ENCODE data around the gene EGLN2. TPM values are rescaled to one million over a fixed set of nuclear protein-coding genes. Genes with fewer than 3 reads are reported as not detected.

EGLN2 gene
- total RNA-seq = 100 to 1,000 TPM; 124 to 126 TPM

- Mint-ChIP-seq H3K4me3 (peak within 1 kb of the TSS; percentile 95), H3K27ac (peak within 1 kb of the TSS; percentile 95)
- POLR2A ChIA-PET = interaction anchor here (1.1 to 1.2 kb wide), 2 partner anchors 21 to 44 kb away, joined by 5 to 7 read pairs; partner anchors contain the start of gene RAB4B
Measured at GRCh38 chr19:40798683-40799557, at the start of gene EGLN2. EGLN2 (plus strand) TSS chr19:40799191; CDS start chr19:40800573, 1,382 bp downstream.

DNA sequence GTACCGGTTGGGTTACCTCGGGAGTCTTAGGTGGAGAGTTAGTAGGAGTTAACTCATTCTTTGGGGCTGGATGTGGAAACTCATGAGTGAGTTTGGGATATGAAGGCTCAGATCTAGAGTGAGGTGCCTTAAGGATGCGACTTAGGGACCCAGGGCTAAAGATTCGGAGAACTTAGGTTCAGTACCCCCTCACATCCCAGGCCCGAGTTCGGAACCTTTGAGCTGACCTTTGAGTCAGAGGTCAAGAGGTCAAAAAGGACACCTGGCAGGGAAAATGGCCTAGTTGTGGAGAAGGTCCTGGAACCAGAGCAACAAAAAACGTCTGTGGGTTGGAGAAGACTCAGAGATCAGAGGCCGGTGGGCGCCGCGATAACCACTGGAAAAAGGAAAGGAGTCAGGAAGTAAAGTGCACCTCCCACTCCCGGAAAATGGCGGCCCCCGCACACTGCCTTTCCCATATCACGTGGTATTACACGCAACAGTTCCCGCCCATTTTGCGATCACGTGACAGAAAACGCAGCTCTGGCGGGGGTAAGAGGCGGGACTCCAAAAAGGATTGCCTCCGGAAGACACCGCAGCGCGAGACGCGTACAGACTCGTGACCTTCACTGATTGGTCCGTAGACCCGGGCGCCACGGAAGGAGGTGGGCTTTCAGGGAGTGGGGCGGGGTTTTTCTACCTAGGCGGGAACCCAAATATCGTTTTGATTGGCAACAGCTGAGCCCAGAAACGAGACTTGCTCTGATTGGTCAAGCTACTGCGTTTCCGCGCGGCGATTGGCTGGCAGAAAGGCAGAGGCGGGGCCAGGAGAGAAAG, 48.7 kb upstream of the EGLN2 start, which contains the start of gene ACTMAP:
ACTMAP (minus strand) TSS at position 420 of the 816 bp plus-strand sequence. CDS start 674 bp downstream, outside the sequence.
- DNase-seq = peak; percentile 100

More at GRCh38 chr19:40798683-40799557, at the start of gene EGLN2:
- no peaks in the 10 kb centered on the region for H3K27me3 Mint-ChIP-seq
- H3K4me1 Mint-ChIP-seq = peaks cover 55% of the 10 kb centered on the region
- peaks cover 41% of the 10 kb centered on the region for H3K36me3 Mint-ChIP-seq (ENCODE audit: low read depth)
- no peaks in the 10 kb centered on the region for H3K9me3 Mint-ChIP-seq
- CTCF ChIA-PET = interaction anchor here (0.6 to 4.5 kb wide), 6 partner anchors 12 to 1334 kb away, joined by 3 to 22 read pairs (median 4); partner anchors contain the start of gene RAB4B
- DNase-seq = peak; percentile 100

GRCh38 chr19:40750874-40751537, 48.0 kb upstream of the EGLN2 start, which contains the start of gene SNRPA:
SNRPA (plus strand) TSS chr19:40751203; CDS start chr19:40751409, 206 bp downstream.
- H3K4me1 Mint-ChIP-seq = peaks cover 48% of the 10 kb centered on the region
- H3K27me3 Mint-ChIP-seq = no peaks in the 10 kb centered on the region
- H3K36me3 Mint-ChIP-seq (ENCODE audit: low read depth) = peaks cover 48% of the 10 kb centered on the region
- peak within 1 kb of the TSS; percentile 100 for H3K27ac Mint-ChIP-seq
- no peaks in the 10 kb centered on the region for H3K9me3 Mint-ChIP-seq
- peak within 1 kb of the TSS; percentile 100 for H3K4me3 Mint-ChIP-seq
- CTCF ChIA-PET = interaction anchor here (0.5 to 3.1 kb wide), 7 partner anchors 15 to 117 kb away, joined by 3 to 9 read pairs (median 4); partner anchors contain the start of genes COQ8B and ITPKC
- POLR2A ChIA-PET = interaction anchor here (0.9 kb wide), 2 partner anchors 27 kb away, joined by 3 to 10 read pairs; partner anchors contain the start of gene RAB4B
- peak; percentile 98 for DNase-seq

More for the DNA sequence above, 48.7 kb upstream of the EGLN2 start, which contains the start of gene ACTMAP:
- H3K4me1 Mint-ChIP-seq = peaks cover 40% of the 10 kb centered on the region
- no peaks in the 10 kb centered on the region for H3K27me3 Mint-ChIP-seq
- H3K36me3 Mint-ChIP-seq (ENCODE audit: low read depth) = peaks cover 40% of the 10 kb centered on the region
- H3K4me3 Mint-ChIP-seq = peak within 1 kb of the TSS; percentile 100
- ChIA-PET POLR2A (interaction anchor here (0.6 to 0.9 kb wide), 2 partner anchors 28 to 398 kb away, joined by 3 to 10 read pairs; partner anchors contain the start of gene RAB4B), CTCF (interaction anchor here (0.5 to 3.1 kb wide), 10 partner anchors 8 to 116 kb away, joined by 3 to 9 read pairs (median 4); partner anchors contain the start of genes COQ8B and ITPKC)
- peak within 1 kb of the TSS; percentile 100 for H3K27ac Mint-ChIP-seq
- H3K9me3 Mint-ChIP-seq = no peaks in the 10 kb centered on the region

DNA sequence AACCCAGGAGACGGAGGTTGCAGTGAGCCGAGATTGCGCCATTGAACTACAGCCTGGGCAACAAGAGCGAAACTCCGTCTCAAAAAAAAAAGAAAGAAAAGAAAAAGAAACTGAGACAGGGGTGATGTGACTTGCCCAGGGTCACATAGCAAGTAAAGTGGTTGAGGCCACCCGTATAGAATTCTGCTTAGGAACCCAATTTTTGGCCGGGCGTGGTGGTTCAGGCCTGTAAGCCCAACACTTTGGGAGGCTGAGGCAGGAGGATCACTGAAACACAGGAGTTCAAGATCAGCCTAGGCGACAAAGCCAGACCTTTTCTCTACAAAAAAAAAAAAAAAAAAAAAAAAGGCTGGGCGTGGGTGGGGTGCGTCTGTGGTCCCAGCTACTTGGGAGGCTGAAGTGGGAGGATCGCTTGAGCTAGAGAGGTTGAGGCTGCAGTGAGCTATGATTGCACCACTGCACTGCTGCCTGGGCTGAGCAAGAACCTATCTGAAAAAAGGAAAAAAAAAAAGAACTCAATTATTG, 46.7 kb upstream of the EGLN2 start:
- H3K27ac Mint-ChIP-seq = peak overlapping the region; percentile 100
- DNase-seq = no peak
- H3K27me3 Mint-ChIP-seq = no peaks in the 10 kb centered on the region
- ChIA-PET CTCF (interaction anchor here (0.5 to 2.8 kb wide), 8 partner anchors 8 to 340 kb away, joined by 3 to 14 read pairs (median 4); no protein-coding TSS in a partner anchor), POLR2A (interaction anchor here (0.7 kb wide), 1 partner anchor 19 kb away, joined by 11 read pairs; no protein-coding TSS in a partner anchor)
- peak overlapping the region; percentile 100 for H3K4me3 Mint-ChIP-seq
- H3K4me1 Mint-ChIP-seq = peaks cover 57% of the 10 kb centered on the region
- H3K36me3 Mint-ChIP-seq (ENCODE audit: low read depth) = peaks cover 57% of the 10 kb centered on the region
- no peaks in the 10 kb centered on the region for H3K9me3 Mint-ChIP-seq

- Mint-ChIP-seq H3K27ac (peak overlapping the region; percentile 91), H3K27me3 (no peaks in the 10 kb centered on the region), H3K4me3 (peak overlapping the region; percentile 76), H3K36me3 (ENCODE audit: low read depth) (peaks cover 64% of the 10 kb centered on the region), H3K4me1 (peaks cover 51% of the 10 kb centered on the region), H3K9me3 (no peaks in the 10 kb centered on the region)
- ChIA-PET POLR2A (interaction anchor here (0.6 kb wide), 1 partner anchor 44 kb away, joined by 5 read pairs; no protein-coding TSS in a partner anchor), CTCF (interaction anchor here (0.6 to 5.0 kb wide), 5 partner anchors 23 to 278 kb away, joined by 3 to 25 read pairs (median 3); partner anchors contain the start of gene RAB4B)
- no peak for DNase-seq
Measured at GRCh38 chr19:40754611-40755247, 44.3 kb upstream of the EGLN2 start.

- ChIA-PET POLR2A (no interaction called here), CTCF (interaction anchor here (0.6 to 5.0 kb wide), 5 partner anchors 18 to 278 kb away, joined by 3 to 25 read pairs (median 3); partner anchors contain the start of gene RAB4B)
- Mint-ChIP-seq H3K4me1 (peaks cover 49% of the 10 kb centered on the region), H3K27me3 (no peaks in the 10 kb centered on the region), H3K9me3 (no peaks in the 10 kb centered on the region), H3K27ac (peak overlapping the region; percentile 31), H3K4me3 (no peak overlapping the region), H3K36me3 (ENCODE audit: low read depth) (peaks cover 65% of the 10 kb centered on the region)
- DNase-seq = no peak
Measured at GRCh38 chr19:40755248-40755624, 43.8 kb upstream of the EGLN2 start.

- H3K27me3 Mint-ChIP-seq = no peaks in the 10 kb centered on the region
- no peak for DNase-seq
- H3K4me1 Mint-ChIP-seq = peaks cover 51% of the 10 kb centered on the region
- no peaks in the 10 kb centered on the region for H3K9me3 Mint-ChIP-seq
- peak overlapping the region; percentile 67 for H3K27ac Mint-ChIP-seq
- ChIA-PET POLR2A (no interaction called here), CTCF (interaction anchor here (0.8 to 5.0 kb wide), 4 partner anchors 8 to 54 kb away, joined by 3 to 25 read pairs (median 3); partner anchors contain the start of gene RAB4B)
- H3K4me3 Mint-ChIP-seq = peak overlapping the region; percentile 6
- H3K36me3 Mint-ChIP-seq (ENCODE audit: low read depth) = peaks cover 71% of the 10 kb centered on the region
Measured at GRCh38 chr19:40755791-40756190, 43.2 kb upstream of the EGLN2 start.

GRCh38 chr19:40756502-40757110, 42.4 kb upstream of the EGLN2 start:
- H3K27me3 Mint-ChIP-seq = no peaks in the 10 kb centered on the region
- peaks cover 51% of the 10 kb centered on the region for H3K4me1 Mint-ChIP-seq
- no peak overlapping the region for H3K4me3 Mint-ChIP-seq
- H3K9me3 Mint-ChIP-seq = no peaks in the 10 kb centered on the region
- H3K27ac Mint-ChIP-seq = no peak overlapping the region
- no peak for DNase-seq
- ChIA-PET CTCF (interaction anchor here (0.6 to 5.0 kb wide), 4 partner anchors 9 to 1684 kb away, joined by 3 to 25 read pairs (median 6); partner anchors contain the start of gene RAB4B), POLR2A (no interaction called here)
- H3K36me3 Mint-ChIP-seq (ENCODE audit: low read depth) = peaks cover 70% of the 10 kb centered on the region

DNA sequence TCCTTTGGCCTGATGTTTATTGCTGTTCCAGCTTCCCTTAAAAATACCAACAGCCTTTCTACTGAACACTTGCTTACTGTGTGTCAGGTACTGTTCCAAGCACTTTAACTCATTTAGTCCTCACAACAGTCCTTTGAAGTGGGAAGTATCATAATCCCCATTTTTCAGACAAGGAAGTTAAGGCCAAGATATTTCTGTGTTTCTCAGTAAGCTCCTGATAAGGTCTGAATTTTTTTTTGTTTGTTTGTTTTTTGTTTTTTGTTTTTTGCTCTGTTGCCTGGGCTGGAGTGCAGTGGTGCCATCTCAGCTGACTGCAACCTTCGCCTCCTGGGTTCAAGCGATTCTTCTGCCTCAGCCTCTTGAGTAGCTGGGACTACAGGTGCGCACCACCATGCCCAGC, 40.5 kb upstream of the EGLN2 start:
- CTCF ChIA-PET = interaction anchor here (0.9 to 5.0 kb wide), 3 partner anchors 9 to 19 kb away, joined by 3 to 25 read pairs (median 5); partner anchors contain the start of genes ACTMAP and RAB4B
- Mint-ChIP-seq H3K27me3 (no peaks in the 10 kb centered on the region), H3K27ac (no peak overlapping the region), H3K4me1 (peaks cover 53% of the 10 kb centered on the region), H3K4me3 (no peak overlapping the region), H3K9me3 (no peaks in the 10 kb centered on the region), H3K36me3 (ENCODE audit: low read depth) (peaks cover 72% of the 10 kb centered on the region)
- no peak for DNase-seq
- POLR2A ChIA-PET = no interaction called here

DNA sequence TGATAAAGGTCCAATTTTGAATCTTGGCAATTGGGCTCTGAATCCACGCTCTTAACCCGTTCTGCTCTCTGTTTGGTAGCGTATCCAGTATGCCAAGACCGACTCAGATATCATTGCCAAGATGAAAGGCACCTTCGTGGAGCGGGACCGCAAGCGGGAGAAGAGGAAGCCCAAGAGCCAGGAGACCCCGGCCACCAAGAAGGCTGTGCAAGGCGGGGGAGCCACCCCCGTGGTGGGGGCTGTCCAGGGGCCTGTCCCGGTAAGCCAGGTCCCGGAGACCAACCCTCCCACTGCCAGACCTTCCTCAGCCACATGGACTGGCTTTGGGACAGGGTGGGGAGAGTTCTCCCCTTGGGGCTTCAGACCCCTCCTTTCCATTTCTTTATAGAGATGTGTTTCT, 39.6 kb upstream of the EGLN2 start:
- DNase-seq = no peak
- ChIA-PET POLR2A (no interaction called here), CTCF (interaction anchor here (1.2 to 5.0 kb wide), 2 partner anchors 10 to 18 kb away, joined by 3 to 25 read pairs; partner anchors contain the start of gene RAB4B)
- H3K4me1 Mint-ChIP-seq = peaks cover 58% of the 10 kb centered on the region
- H3K36me3 Mint-ChIP-seq (ENCODE audit: low read depth) = peaks cover 78% of the 10 kb centered on the region
- H3K4me3 Mint-ChIP-seq = no peak overlapping the region
- H3K27me3 Mint-ChIP-seq = no peaks in the 10 kb centered on the region
- no peak overlapping the region for H3K27ac Mint-ChIP-seq
- H3K9me3 Mint-ChIP-seq = no peaks in the 10 kb centered on the region
